Mesendoderm (in vitro differentiated cells): Measurements from ENCODE around the gene GATA3.

Source experiments
- DNase-seq: peaks from one replicate; pipeline ENCODE4 v3.0.0; 2013
- H2AK5ac ChIP-seq: 2 replicates; pipeline ENCODE4 v1.6.1; 2013; ENCODE audit warnings: low read length, inconsistent platforms
- H2BK120ac ChIP-seq: 2 replicates; pipeline ENCODE4 v1.6.1; 2013; ENCODE audit warnings: low read depth, mild to moderate bottlenecking, low read length, moderate library complexity, mixed read lengths
- H2BK15ac ChIP-seq: replicated peaks from 2 replicates; pipeline ENCODE4 v1.6.1; 2013; ENCODE audit warnings: low read depth, mild to moderate bottlenecking, moderate library complexity
- H2BK5ac ChIP-seq: 2 replicates; pipeline ENCODE4 v1.6.1; 2013; ENCODE audit warnings: low read length, inconsistent platforms
- H3K18ac ChIP-seq: 2 replicates; pipeline ENCODE4 v1.6.1; 2013; ENCODE audit warnings: mild to moderate bottlenecking, low read length, mixed read lengths
- H3K23ac ChIP-seq: one replicate; pipeline ENCODE4 v1.6.1; 2013; ENCODE audit warnings: low read length
- H3K27ac ChIP-seq: 2 replicates; pipeline ENCODE4 v1.5.1; 2013; ENCODE audit warnings: low read depth, mild to moderate bottlenecking, inconsistent platforms, low read length, moderate library complexity
- H3K27me3 ChIP-seq: 2 replicates; pipeline ENCODE4 v1.6.1; 2013; ENCODE audit warnings: low read length, control low read depth, mild to moderate bottlenecking, inconsistent platforms; ENCODE audit not compliant: insufficient read depth, poor library complexity
- H3K36me3 ChIP-seq: 2 replicates; pipeline ENCODE4 v1.6.1; 2013; ENCODE audit warnings: low read length, inconsistent platforms; ENCODE audit not compliant: control insufficient read depth, insufficient read depth
- H3K4ac ChIP-seq: one replicate; pipeline ENCODE4 v1.6.1; 2013; ENCODE audit warnings: low read depth, mild to moderate bottlenecking, low read length, moderate library complexity
- H3K4me1 ChIP-seq: 2 replicates; pipeline ENCODE4 v1.6.1; 2013; ENCODE audit warnings: low read depth, low read length, inconsistent platforms; ENCODE audit not compliant: control insufficient read depth
- H3K4me2 ChIP-seq: 2 replicates; pipeline ENCODE4 v1.6.1; 2013; ENCODE audit warnings: low read length
- H3K4me3 ChIP-seq: 2 replicates; pipeline ENCODE4 v1.5.1; 2013; ENCODE audit warnings: mild to moderate bottlenecking, low read length
- H3K56ac ChIP-seq: one replicate; pipeline ENCODE4 v1.6.1; 2013; ENCODE audit warnings: low read length
- H3K79me1 ChIP-seq: 2 replicates; pipeline ENCODE4 v1.6.1; 2013; ENCODE audit warnings: low read length, inconsistent platforms
- H3K79me2 ChIP-seq: 2 replicates; pipeline ENCODE4 v1.6.1; 2013; ENCODE audit warnings: mild to moderate bottlenecking, low read length; ENCODE audit not compliant: control insufficient read depth, insufficient read depth
- H3K9ac ChIP-seq: 2 replicates; pipeline ENCODE4 v1.6.1; 2013; ENCODE audit warnings: low read length, inconsistent platforms
- H4K5ac ChIP-seq: one replicate; pipeline ENCODE4 v1.6.1; 2013; ENCODE audit warnings: low read length
- H4K8ac ChIP-seq: one replicate; pipeline ENCODE4 v1.6.1; 2013; ENCODE audit warnings: low read depth, mild to moderate bottlenecking, control low read depth, low read length, moderate library complexity
- WGBS: extraction: QIAGEN DNeasy Blood & Tissue Kit; methylation state at CpG from one replicate; pipeline ENCODE4 v1.1.7; 2013; ENCODE audit warnings: low lambda C conversion rate, missing lambda C conversion rate; ENCODE audit not compliant: insufficient coverage; ENCODE audit errors: extremely low coverage; 5-methylcytosine and 5-hydroxymethylcytosine counted together

GATA3 gene

GRCh38 chr10:8085251-8085650 is 30.8 kb downstream of the GATA3 start:
- H2BK5ac ChIP-seq: no peak overlapping the region
- no peak overlapping the region for H3K18ac ChIP-seq
- no peak overlapping the region for H2BK120ac ChIP-seq
- no peaks in the 10 kb centered on the region for H3K79me1 ChIP-seq
- no peaks in the 10 kb centered on the region for H3K79me2 ChIP-seq
- no peak overlapping the region for H3K9ac ChIP-seq
- H3K4ac ChIP-seq: no peak overlapping the region
- H2BK15ac ChIP-seq: no peak overlapping the region
- H4K8ac ChIP-seq: no peak overlapping the region
- no peak overlapping the region for H4K5ac ChIP-seq
- no peak overlapping the region for H3K4me2 ChIP-seq
- no peak overlapping the region for H3K23ac ChIP-seq
- H2AK5ac ChIP-seq: no peak overlapping the region
- H3K4me1 ChIP-seq: no peaks in the 10 kb centered on the region
- H3K27ac ChIP-seq: no peak overlapping the region
- H3K27me3 ChIP-seq: no peaks in the 10 kb centered on the region
- no peak for DNase-seq
- H3K36me3 ChIP-seq: no peaks in the 10 kb centered on the region
- WGBS: no CpG with 5 or more reads among the region's 4 CpGs
- H3K56ac ChIP-seq: no peak overlapping the region
- H3K4me3 ChIP-seq: no peak overlapping the region

GRCh38 chr10:8086315-8086714 is 31.8 kb downstream of the GATA3 start:
- H3K27ac ChIP-seq: no peak overlapping the region
- no peak overlapping the region for H3K9ac ChIP-seq
- H2BK5ac ChIP-seq: no peak overlapping the region
- no peak for DNase-seq
- no peak overlapping the region for H3K23ac ChIP-seq
- no peak overlapping the region for H2AK5ac ChIP-seq
- H3K4ac ChIP-seq: no peak overlapping the region
- H2BK15ac ChIP-seq: no peak overlapping the region
- no peaks in the 10 kb centered on the region for H3K4me1 ChIP-seq
- no peaks in the 10 kb centered on the region for H3K27me3 ChIP-seq
- no peak overlapping the region for H2BK120ac ChIP-seq
- H3K18ac ChIP-seq: no peak overlapping the region
- no peak overlapping the region for H4K8ac ChIP-seq
- no peaks in the 10 kb centered on the region for H3K79me1 ChIP-seq
- H3K36me3 ChIP-seq: no peaks in the 10 kb centered on the region
- WGBS: no CpG with 5 or more reads among the region's 5 CpGs
- H3K79me2 ChIP-seq: no peaks in the 10 kb centered on the region
- H3K4me2 ChIP-seq: no peak overlapping the region
- no peak overlapping the region for H3K4me3 ChIP-seq
- no peak overlapping the region for H4K5ac ChIP-seq
- H3K56ac ChIP-seq: no peak overlapping the region

GRCh38 chr10:8088504-8088903 is 34.0 kb downstream of the GATA3 start:
- Histone ChIP-seq H3K23ac (no peak overlapping the region), H3K79me1 (no peaks in the 10 kb centered on the region), H2BK5ac (no peak overlapping the region), H3K36me3 (no peaks in the 10 kb centered on the region), H3K4ac (no peak overlapping the region), H4K8ac (no peak overlapping the region), H3K56ac (no peak overlapping the region), H3K4me1 (no peaks in the 10 kb centered on the region), H3K27me3 (no peaks in the 10 kb centered on the region), H3K4me3 (no peak overlapping the region), H2AK5ac (no peak overlapping the region), H3K9ac (no peak overlapping the region), H2BK15ac (no peak overlapping the region), H3K79me2 (no peaks in the 10 kb centered on the region), H4K5ac (no peak overlapping the region), H3K27ac (no peak overlapping the region), H3K4me2 (no peak overlapping the region), H3K18ac (no peak overlapping the region), H2BK120ac (no peak overlapping the region)
- WGBS: no CpG with 5 or more reads among the region's 6 CpGs
- no peak for DNase-seq

GRCh38 chr10:8092428-8092827 is 37.9 kb downstream of the GATA3 start:
- WGBS: no CpG with 5 or more reads among the region's 2 CpGs
- H3K4me1 ChIP-seq: no peaks in the 10 kb centered on the region
- no peak for DNase-seq
- no peak overlapping the region for H3K56ac ChIP-seq
- no peak overlapping the region for H4K8ac ChIP-seq
- H4K5ac ChIP-seq: no peak overlapping the region
- H3K23ac ChIP-seq: no peak overlapping the region
- H2BK15ac ChIP-seq: no peak overlapping the region
- no peak overlapping the region for H2BK5ac ChIP-seq
- H3K18ac ChIP-seq: no peak overlapping the region
- no peak overlapping the region for H2AK5ac ChIP-seq
- H2BK120ac ChIP-seq: no peak overlapping the region
- H3K79me1 ChIP-seq: no peaks in the 10 kb centered on the region
- no peak overlapping the region for H3K27ac ChIP-seq
- H3K27me3 ChIP-seq: no peaks in the 10 kb centered on the region
- no peak overlapping the region for H3K4me2 ChIP-seq
- H3K79me2 ChIP-seq: no peaks in the 10 kb centered on the region
- H3K9ac ChIP-seq: no peak overlapping the region
- H3K4me3 ChIP-seq: no peak overlapping the region
- no peaks in the 10 kb centered on the region for H3K36me3 ChIP-seq
- H3K4ac ChIP-seq: no peak overlapping the region

GRCh38 chr10:8095959-8096358 is 41.5 kb downstream of the GATA3 start:
- Histone ChIP-seq H3K23ac (no peak overlapping the region), H3K27me3 (no peaks in the 10 kb centered on the region), H3K18ac (no peak overlapping the region), H3K4ac (no peak overlapping the region), H3K79me1 (no peaks in the 10 kb centered on the region), H2BK5ac (no peak overlapping the region), H3K36me3 (no peaks in the 10 kb centered on the region), H3K27ac (no peak overlapping the region), H4K5ac (no peak overlapping the region), H3K4me2 (no peak overlapping the region), H3K4me3 (no peak overlapping the region), H2BK120ac (no peak overlapping the region), H2AK5ac (no peak overlapping the region), H3K56ac (no peak overlapping the region), H2BK15ac (no peak overlapping the region), H3K4me1 (no peaks in the 10 kb centered on the region), H3K79me2 (no peaks in the 10 kb centered on the region), H4K8ac (no peak overlapping the region), H3K9ac (no peak overlapping the region)
- no CpG with 5 or more reads among the region's 14 CpGs for WGBS
- no peak for DNase-seq

GRCh38 chr10:8096931-8097330 is 42.4 kb downstream of the GATA3 start:
- H3K56ac ChIP-seq: no peak overlapping the region
- H3K9ac ChIP-seq: no peak overlapping the region
- no peak overlapping the region for H2BK15ac ChIP-seq
- no peak overlapping the region for H4K8ac ChIP-seq
- H3K79me1 ChIP-seq: no peaks in the 10 kb centered on the region
- no peak overlapping the region for H3K23ac ChIP-seq
- H3K27ac ChIP-seq: no peak overlapping the region
- H3K4ac ChIP-seq: no peak overlapping the region
- H3K79me2 ChIP-seq: no peaks in the 10 kb centered on the region
- H3K36me3 ChIP-seq: no peaks in the 10 kb centered on the region
- no peak overlapping the region for H4K5ac ChIP-seq
- H3K4me3 ChIP-seq: no peak overlapping the region
- H2AK5ac ChIP-seq: no peak overlapping the region
- no peak overlapping the region for H2BK5ac ChIP-seq
- no peak for DNase-seq
- H3K18ac ChIP-seq: no peak overlapping the region
- H3K4me1 ChIP-seq: no peaks in the 10 kb centered on the region
- no peak overlapping the region for H2BK120ac ChIP-seq
- no CpG with 5 or more reads among the region's 5 CpGs for WGBS
- no peaks in the 10 kb centered on the region for H3K27me3 ChIP-seq
- H3K4me2 ChIP-seq: no peak overlapping the region
